Mesenchymal stem cell (in vitro differentiated cells and primary cell): ENCODE results near the gene CR1.

ENCODE experiments used
- DNase-seq: peaks from one replicate; pipeline ENCODE4 v3.0.0-alpha.2; 2013
- H2AFZ ChIP-seq: one replicate; pipeline ENCODE4 v1.6.1; 2013; ENCODE audit warnings: low read depth, mild to moderate bottlenecking, control low read depth, inconsistent platforms, low read length, moderate library complexity
- H2AK5ac ChIP-seq: 2 replicates; pipeline ENCODE4 v1.6.1; 2013; ENCODE audit warnings: low read length, moderate library complexity, mild to moderate bottlenecking, inconsistent platforms; ENCODE audit not compliant: severe bottlenecking
- H2BK120ac ChIP-seq: one replicate; pipeline ENCODE4 v1.6.1; 2013; ENCODE audit warnings: low read depth, mild to moderate bottlenecking, inconsistent platforms, low read length, moderate library complexity
- H2BK12ac ChIP-seq, 2 experiments: one replicate each; pipeline ENCODE4 v1.6.1; 2013; ENCODE audit warnings: inconsistent platforms in 2 of 2, low read length in 2 of 2, mild to moderate bottlenecking in 2 of 2, moderate library complexity in 2 of 2, control low read depth in 1 of 2
- H2BK15ac ChIP-seq: one replicate; pipeline ENCODE4 v1.6.1; 2013; ENCODE audit warnings: mild to moderate bottlenecking, low read depth, inconsistent platforms; ENCODE audit not compliant: poor library complexity, severe bottlenecking
- H2BK5ac ChIP-seq: 2 replicates; pipeline ENCODE4 v1.6.1; 2013; ENCODE audit warnings: low read depth, mild to moderate bottlenecking, low read length, control low read depth, inconsistent platforms; ENCODE audit not compliant: poor library complexity, severe bottlenecking
- H3K14ac ChIP-seq, 2 experiments: one replicate each; pipeline ENCODE4 v1.6.1; 2013; ENCODE audit warnings: inconsistent platforms in 2 of 2, low read length in 2 of 2, control low read depth in 1 of 2, mild to moderate bottlenecking in 1 of 2, moderate library complexity in 1 of 2
- H3K18ac ChIP-seq, 2 experiments: one replicate each; pipeline ENCODE4 v1.6.1; 2013; ENCODE audit warnings: inconsistent platforms in 2 of 2, low read length in 2 of 2, control low read depth in 1 of 2, low read depth in 1 of 2, mild to moderate bottlenecking in 1 of 2
- H3K23ac ChIP-seq, 2 experiments: one replicate each; pipeline ENCODE4 v1.6.1; 2013; ENCODE audit warnings: inconsistent platforms in 2 of 2, low read length in 2 of 2, mild to moderate bottlenecking in 2 of 2, moderate library complexity in 2 of 2, control low read depth in 1 of 2
- H3K27ac ChIP-seq: 2 replicates; pipeline ENCODE4 v1.5.1; 2013; ENCODE audit warnings: mild to moderate bottlenecking, moderate library complexity, low read length, control low read depth, inconsistent platforms; ENCODE audit not compliant: poor library complexity, severe bottlenecking
- H3K27me3 ChIP-seq, 2 experiments: 2 replicates each; pipeline versions ENCODE4 v1.6.1 to v1.7.0; 2013; ENCODE audit warnings: low read length in 2 of 2, mild to moderate bottlenecking in 2 of 2, moderate library complexity in 2 of 2, control low read depth in 1 of 2, inconsistent platforms in 1 of 2; ENCODE audit not compliant: control insufficient read depth in 1 of 2, insufficient read depth in 1 of 2
- H3K36me3 ChIP-seq, 2 experiments: 2 replicates each; pipeline versions ENCODE4 v1.6.1 to v1.7.0; 2013; ENCODE audit warnings: low read length in 2 of 2, control low read depth in 1 of 2, inconsistent platforms in 1 of 2, low read depth in 1 of 2, mild to moderate bottlenecking in 1 of 2; ENCODE audit not compliant: insufficient read depth in 2 of 2, control insufficient read depth in 1 of 2
- H3K4ac ChIP-seq, 2 experiments: one replicate each; pipeline ENCODE4 v1.6.1; 2013; ENCODE audit warnings: inconsistent platforms in 2 of 2, low read length in 2 of 2, mild to moderate bottlenecking in 2 of 2, moderate library complexity in 2 of 2, control low read depth in 1 of 2, low read depth in 1 of 2
- H3K4me1 ChIP-seq: 2 replicates; pipeline ENCODE4 v1.6.1; 2013; ENCODE audit warnings: low read depth, low read length, control low read depth; ENCODE audit not compliant: control insufficient read depth, insufficient read depth
- H3K4me2 ChIP-seq: 2 replicates; pipeline ENCODE4 v1.6.1; 2013; ENCODE audit warnings: low read length, mild to moderate bottlenecking, inconsistent platforms; ENCODE audit not compliant: poor library complexity, severe bottlenecking
- H3K4me3 ChIP-seq, 2 experiments: 2 replicates each; pipeline versions ENCODE4 v1.5.1 to v1.7.0; 2013; ENCODE audit warnings: low read length in 2 of 2, mild to moderate bottlenecking in 2 of 2, control low read depth in 1 of 2, low read depth in 1 of 2; ENCODE audit not compliant: insufficient read depth in 1 of 2
- H3K79me1 ChIP-seq: replicated peaks from 2 replicates; pipeline ENCODE4 v1.6.1; 2013; ENCODE audit warnings: mild to moderate bottlenecking, control low read depth, low read length, inconsistent platforms; ENCODE audit not compliant: poor library complexity, severe bottlenecking
- H3K9ac ChIP-seq: 2 replicates; pipeline ENCODE4 v1.7.0; 2013; ENCODE audit warnings: mild to moderate bottlenecking, low read length, moderate library complexity
- H3K9me3 ChIP-seq: 2 replicates; pipeline ENCODE4 v1.7.0; 2013; ENCODE audit warnings: mild to moderate bottlenecking, low read length; ENCODE audit not compliant: control insufficient read depth
- H4K8ac ChIP-seq: one replicate; pipeline ENCODE4 v1.6.1; 2013; ENCODE audit warnings: inconsistent platforms, mild to moderate bottlenecking, low read length, moderate library complexity
- H4K91ac ChIP-seq: one replicate; pipeline ENCODE4 v1.6.1; 2013; ENCODE audit warnings: mild to moderate bottlenecking, low read length, inconsistent platforms
- WGBS: methylation state at CpG from one replicate; pipeline ENCODE4 v1.1.7; 2013; ENCODE audit warnings: mixed read lengths; 5-methylcytosine and 5-hydroxymethylcytosine counted together

Gene CR1

GRCh38 chr1:207649865-207650580 is 154.1 kb downstream of the CR1 start:
- Histone ChIP-seq H2BK120ac (no peak overlapping the region), H4K8ac (no peak overlapping the region), H2BK15ac (no peak overlapping the region), H3K14ac (no peak overlapping the region), H2BK12ac (no peak overlapping the region), H2BK5ac (no peak overlapping the region), H3K36me3 (peaks cover 0 to 3% of the 10 kb centered on the region in 2 experiments), H3K79me1 (no peaks in the 10 kb centered on the region), H3K23ac (no peak overlapping the region), H3K4me1 (peaks cover 2% of the 10 kb centered on the region), H3K18ac (no peak overlapping the region), H2AFZ (no peak overlapping the region), H3K4ac (no peak overlapping the region), H3K9me3 (no peaks in the 10 kb centered on the region), H3K9ac (no peak overlapping the region), H3K4me2 (no peak overlapping the region), H4K91ac (no peak overlapping the region), H3K4me3 (no peak overlapping the region), H3K27ac (no peak overlapping the region), H2AK5ac (no peak overlapping the region), H3K27me3 (peaks cover 10 to 29% of the 10 kb centered on the region in 2 experiments)
- WGBS = 56% methylated on average over 4 of the region's 4 CpGs
- DNase-seq = no peak

- no peaks in the 10 kb centered on the region for H3K9me3 ChIP-seq
- no peak overlapping the region for H2AFZ ChIP-seq
- H2AK5ac ChIP-seq = no peak overlapping the region
- H2BK12ac ChIP-seq = no peak overlapping the region
- H3K4ac ChIP-seq = no peak overlapping the region
- no peak overlapping the region for H3K9ac ChIP-seq
- H3K23ac ChIP-seq = no peak overlapping the region
- no peak overlapping the region for H2BK120ac ChIP-seq
- DNase-seq = no peak
- no peaks in the 10 kb centered on the region for H3K4me1 ChIP-seq
- no peak overlapping the region for H3K18ac ChIP-seq
- WGBS = no CpG with 5 or more reads among the region's 1 CpG
- no peak overlapping the region for H3K4me2 ChIP-seq
- no peak overlapping the region for H2BK5ac ChIP-seq
- H4K91ac ChIP-seq = no peak overlapping the region
- H4K8ac ChIP-seq = no peak overlapping the region
- no peak overlapping the region for H3K14ac ChIP-seq
- no peak overlapping the region for H3K27ac ChIP-seq
- H3K27me3 ChIP-seq = peaks cover 10 to 21% of the 10 kb centered on the region in 2 experiments
- H3K36me3 ChIP-seq = no peaks in the 10 kb centered on the region
- H3K79me1 ChIP-seq = no peaks in the 10 kb centered on the region
- no peak overlapping the region for H2BK15ac ChIP-seq
- H3K4me3 ChIP-seq = no peak overlapping the region
Observed at GRCh38 chr1:207651583-207651982, 155.6 kb downstream of the CR1 start.

GRCh38 chr1:207654320-207654719 is 158.4 kb downstream of the CR1 start:
- Histone ChIP-seq H2BK12ac (no peak overlapping the region), H3K18ac (no peak overlapping the region), H3K4ac (no peak overlapping the region), H3K4me2 (no peak overlapping the region), H2BK5ac (no peak overlapping the region), H4K91ac (no peak overlapping the region), H3K23ac (no peak overlapping the region), H2AFZ (no peak overlapping the region), H4K8ac (no peak overlapping the region), H2AK5ac (no peak overlapping the region), H3K14ac (no peak overlapping the region), H2BK120ac (no peak overlapping the region), H3K27me3 (peaks cover 3 to 14% of the 10 kb centered on the region in 2 experiments), H3K9ac (no peak overlapping the region), H3K4me1 (no peaks in the 10 kb centered on the region), H3K4me3 (no peak overlapping the region), H3K9me3 (no peaks in the 10 kb centered on the region), H3K27ac (no peak overlapping the region), H2BK15ac (no peak overlapping the region), H3K79me1 (no peaks in the 10 kb centered on the region), H3K36me3 (no peaks in the 10 kb centered on the region)
- WGBS = 35% methylated on average over 2 of the region's 2 CpGs
- no peak for DNase-seq

- Histone ChIP-seq H3K4me2 (no peak overlapping the region), H2AK5ac (no peak overlapping the region), H3K4ac (no peak overlapping the region), H2BK5ac (no peak overlapping the region), H3K9me3 (no peaks in the 10 kb centered on the region), H3K14ac (no peak overlapping the region), H3K79me1 (no peaks in the 10 kb centered on the region), H4K91ac (no peak overlapping the region), H2BK120ac (no peak overlapping the region), H3K9ac (no peak overlapping the region), H3K27ac (no peak overlapping the region), H4K8ac (no peak overlapping the region), H3K4me3 (no peak overlapping the region), H3K18ac (no peak overlapping the region), H3K27me3 (peaks cover 5 to 18% of the 10 kb centered on the region in 2 experiments), H3K4me1 (no peaks in the 10 kb centered on the region), H2BK15ac (no peak overlapping the region), H2AFZ (no peak overlapping the region), H3K36me3 (no peaks in the 10 kb centered on the region), H2BK12ac (no peak overlapping the region), H3K23ac (no peak overlapping the region)
- 84% methylated on average over 7 of the region's 7 CpGs for WGBS
- DNase-seq = no peak
Observed at GRCh38 chr1:207658408-207658807, 162.5 kb downstream of the CR1 start.
